GM19023 (cell line): Measurements from ENCODE around the gene ATG12.
"Not testable (repeated sequence)": the region's sequence is repeated elsewhere in the genome, so short reads cannot be mapped to it uniquely, and the experiment has no call there.

Experiments used
- ATAC-seq: cut with Tn5 transposase; IDR thresholded peaks from one replicate; pipeline ENCODE4 v1.9.1; 2021; ENCODE audit warnings: mild to moderate bottlenecking, moderate library complexity; ENCODE audit not compliant: unreplicated experiment

Gene ATG12

GRCh38 chr5:115841382-115842088 is at the start of gene ATG12, which contains the start of gene AP3S1:
Gene ATG12, minus strand, starts transcription at chr5:115841565. Its CDS starts 13 bp downstream, at chr5:115841552.
Gene AP3S1, plus strand, starts transcription at chr5:115841935. Its CDS starts 103 bp downstream, at chr5:115842038.
- peak; percentile 81 for ATAC-seq

- ATAC-seq = no peak
These were observed 46.7 kb upstream of the ATG12 start for GRCh38 chr5:115888027-115888426.

GRCh38 chr5:115885208-115885607 is 43.8 kb upstream of the ATG12 start:
- ATAC-seq = not testable (repeated sequence)

GRCh38 chr5:115884704-115885103 is 43.3 kb upstream of the ATG12 start:
- ATAC-seq = no peak

- ATAC-seq = not testable (repeated sequence)
These were observed 41.1 kb upstream of the ATG12 start for GRCh38 chr5:115882434-115882833.

- ATAC-seq = not testable (repeated sequence)
These were observed 36.0 kb upstream of the ATG12 start for GRCh38 chr5:115877342-115877741.

- no peak for ATAC-seq
These were observed 34.1 kb upstream of the ATG12 start for GRCh38 chr5:115875447-115875846.

- ATAC-seq = no peak
These were observed 32.0 kb upstream of the ATG12 start for GRCh38 chr5:115873392-115873791.

GRCh38 chr5:115872447-115872846 is 31.1 kb upstream of the ATG12 start:
- no peak for ATAC-seq

- no peak for ATAC-seq
These were observed 28.0 kb upstream of the ATG12 start for GRCh38 chr5:115869256-115869795.

GRCh38 chr5:115859378-115859777 is 18.0 kb upstream of the ATG12 start:
- no peak for ATAC-seq

- no peak for ATAC-seq
These were observed 17.0 kb upstream of the ATG12 start for GRCh38 chr5:115858396-115858795.

GRCh38 chr5:115857626-115858349 is 16.4 kb upstream of the ATG12 start:
- ATAC-seq = no peak

- ATAC-seq = no peak
These were observed 15.7 kb upstream of the ATG12 start for GRCh38 chr5:115857057-115857479.

- ATAC-seq = no peak
These were observed 14.6 kb upstream of the ATG12 start for GRCh38 chr5:115855959-115856358.

GRCh38 chr5:115854139-115854538 is 12.8 kb upstream of the ATG12 start:
- no peak for ATAC-seq

- ATAC-seq = no peak
These were observed 9.5 kb upstream of the ATG12 start for GRCh38 chr5:115850744-115851416.

- no peak for ATAC-seq
These were observed 8.0 kb upstream of the ATG12 start for GRCh38 chr5:115849258-115849798.

GRCh38 chr5:115847290-115847689 is 5.9 kb upstream of the ATG12 start:
- no peak for ATAC-seq

- ATAC-seq = no peak
These were observed 3.0 kb upstream of the ATG12 start for GRCh38 chr5:115844321-115844817.
